Prostate gland (tissue), 2 donors: ENCODE results near the gene CGNL1. TPM values are rescaled to one million over a fixed set of nuclear protein-coding genes. Genes with fewer than 3 reads are reported as not detected.
A peak's percentile ranks its signal among the peaks of the same experiment; 100 is the strongest.

Experiments
- DNase-seq: peaks from one replicate; pipeline ENCODE4 v3.0.0-alpha.2; 2019; ENCODE audit warnings: low spot score
- H3K27ac ChIP-seq, 2 donors: fragments of 200-600 bp; sonication (generic); 2 replicates each; pipeline ENCODE4 v1.5.1; 2017 to 2019
- H3K27me3 ChIP-seq: fragments of 200-600 bp; sonication (generic); replicated peaks from 2 replicates; pipeline ENCODE4 v1.5.1; 2019; ENCODE audit not compliant: insufficient read depth
- H3K36me3 ChIP-seq, 2 donors: fragments of 200-600 bp; sonication (generic); 1 replicate in 1 of 2; 2 replicates in 1 of 2; pipeline versions ENCODE4 v1.5.1 to v1.8.1; 2017 to 2019
- H3K4me1 ChIP-seq: fragments of 200-600 bp; sonication (generic); replicated peaks from 2 replicates; pipeline ENCODE4 v1.5.1; 2019
- H3K4me3 ChIP-seq, 2 donors: fragments of 200-600 bp; sonication (generic); 2 replicates each; pipeline ENCODE4 v1.5.1; 2017 to 2019
- H3K9me3 ChIP-seq: fragments of 200-600 bp; sonication (generic); 2 replicates; pipeline ENCODE4 v1.5.1; 2017
- CTCF ChIP-seq, 4 experiments: fragments of 200-600 bp in 2 of 4; fragments of 450-650 bp in 2 of 4; sonication (generic) in 2 of 4; IDR thresholded peaks; 1 replicate in 3 of 4; 2 replicates in 1 of 4; pipeline ENCODE4 v1.5.1; 2016 to 2019; ENCODE audit warnings: antibody characterized with exemption in 4 of 4, mild to moderate bottlenecking in 2 of 4, moderate library complexity in 2 of 4
- POLR2A ChIP-seq: fragments of 450-650 bp; IDR thresholded peaks from one replicate; pipeline ENCODE4 v1.6.1; 2016; ENCODE audit warnings: antibody characterized with exemption, mild to moderate bottlenecking
- POLR2AphosphoS5 ChIP-seq: sonication (generic); formaldehyde crosslinking; IDR thresholded peaks from one replicate; pipeline ENCODE4 v1.6.1; 2017; ENCODE audit warnings: antibody characterized with exemption
- WGBS: methylation state at CpG from one replicate; pipeline ENCODE4 v1.1.5; 2018; 5-methylcytosine and 5-hydroxymethylcytosine counted together
- intact Hi-C: fragments of 100-400 bp; cut with DNase I; formaldehyde crosslinking; loops from one replicate; pipeline ENCODE4 v1.14.2; 2022
- total RNA-seq, 2 donors: library from RNA; depleted of rRNA; stranded (reverse); fragments of >200 nt; gene quantifications; one replicate each; pipeline ENCODE4 v1.1.0, GENCODE V29; 2016

The CGNL1 gene
- total RNA-seq, 2 donors from 2014 or later: 49.0 to 65.6 TPM

- Histone ChIP-seq H3K27ac (peak overlapping the region; percentile 78 to 97), H3K27me3 (no peaks in the 10 kb centered on the region), H3K4me1 (peaks cover 26% of the 10 kb centered on the region), H3K9me3 (no peaks in the 10 kb centered on the region), H3K36me3 (no peaks in the 10 kb centered on the region), H3K4me3 (no peak overlapping the region)
- 54% methylated on average over 4 of the region's 4 CpGs for WGBS
- no peak for DNase-seq
- intact Hi-C loops: no loop called here
- no peak for TF ChIP-seq CTCF (IDR thresholded peaks at IDR 0.05)
- TF ChIP-seq POLR2AphosphoS5: no peak
Measured at GRCh38 chr15:57494581-57494980, 118.3 kb downstream of the CGNL1 start.

GRCh38 chr15:57495041-57495440 lies 118.7 kb downstream of the CGNL1 start:
- WGBS: 29% methylated on average over 2 of the region's 2 CpGs
- Histone ChIP-seq H3K4me1 (peaks cover 26% of the 10 kb centered on the region), H3K27me3 (no peaks in the 10 kb centered on the region), H3K36me3 (no peaks in the 10 kb centered on the region), H3K4me3 (no peak overlapping the region), H3K9me3 (no peaks in the 10 kb centered on the region), H3K27ac (peak overlapping the region; percentile 78 to 97)
- intact Hi-C loops: no loop called here
- no peak for DNase-seq
- TF ChIP-seq CTCF (IDR thresholded peaks at IDR 0.05): no peak
- TF ChIP-seq POLR2AphosphoS5: no peak
- TF ChIP-seq POLR2A: no peak

GRCh38 chr15:57495554-57496165 lies 119.4 kb downstream of the CGNL1 start:
- intact Hi-C loops: no loop called here
- Histone ChIP-seq H3K27ac (peak overlapping the region; percentile 78 to 97), H3K27me3 (no peaks in the 10 kb centered on the region), H3K9me3 (no peaks in the 10 kb centered on the region), H3K36me3 (no peaks in the 10 kb centered on the region), H3K4me1 (peaks cover 26% of the 10 kb centered on the region), H3K4me3 (no peak overlapping the region)
- 92% methylated on average over 2 of the region's 2 CpGs for WGBS
- TF ChIP-seq CTCF (IDR thresholded peaks at IDR 0.05) (no peak), POLR2A (no peak), POLR2AphosphoS5 (no peak)
- no peak for DNase-seq

GRCh38 chr15:57496594-57496945 lies 120.3 kb downstream of the CGNL1 start:
- intact Hi-C loops: no loop called here
- no peaks in the 10 kb centered on the region for H3K27me3 ChIP-seq
- 100% methylated on average over 1 of the region's 1 CpG for WGBS
- H3K27ac ChIP-seq: peak overlapping the region; percentile 78 to 97
- no peaks in the 10 kb centered on the region for H3K9me3 ChIP-seq
- no peaks in the 10 kb centered on the region for H3K36me3 ChIP-seq
- no peak for DNase-seq
- TF ChIP-seq POLR2A (no peak), CTCF (IDR thresholded peaks at IDR 0.05) (no peak), POLR2AphosphoS5 (no peak)
- no peak overlapping the region for H3K4me3 ChIP-seq
- H3K4me1 ChIP-seq: peaks cover 26% of the 10 kb centered on the region
